Loucy (cell line): ENCODE measurements around the gene LRP3.

Experiments
- H2AFZ ChIP-seq: fragments of 200-600 bp; sonication (generic); 2 replicates; pipeline ENCODE4 v1.6.0; 2016; ENCODE audit warnings: antibody characterized with exemption, mild to moderate bottlenecking, low read length, moderate library complexity
- H3F3A ChIP-seq: fragments of 200-600 bp; 2 replicates; pipeline ENCODE4 v1.6.0; 2016; ENCODE audit warnings: antibody characterized with exemption, low read depth, mild to moderate bottlenecking
- H3K27me3 ChIP-seq: fragments of 200-600 bp; sonication (generic); 2 replicates; pipeline ENCODE4 v1.6.1; 2014; ENCODE audit warnings: low read length, mild to moderate bottlenecking; ENCODE audit not compliant: insufficient read depth, poor library complexity, severe bottlenecking
- H3K36me3 ChIP-seq: fragments of 200-600 bp; sonication (generic); 2 replicates; pipeline ENCODE4 v1.6.1; 2016; ENCODE audit warnings: low read length; ENCODE audit not compliant: insufficient read depth
- H3K4me1 ChIP-seq: fragments of 200-600 bp; sonication (generic); 2 replicates; pipeline ENCODE4 v1.5.1; 2014; ENCODE audit warnings: low read length, mild to moderate bottlenecking; ENCODE audit not compliant: insufficient read depth, poor library complexity, severe bottlenecking
- H3K4me2 ChIP-seq: fragments of 200-600 bp; sonication (generic); 2 replicates; pipeline ENCODE4 v1.6.0; 2014; ENCODE audit warnings: antibody characterized with exemption, low read length, low read depth, mild to moderate bottlenecking; ENCODE audit not compliant: poor library complexity, severe bottlenecking
- H3K4me3 ChIP-seq: fragments of 200-600 bp; sonication (generic); 2 replicates; pipeline ENCODE4 v1.5.1; 2014; ENCODE audit warnings: low read length, mild to moderate bottlenecking, mixed read lengths; ENCODE audit not compliant: poor library complexity, severe bottlenecking
- H3K79me2 ChIP-seq: fragments of 200-600 bp; sonication (generic); 2 replicates; pipeline ENCODE4 v1.6.1; 2014; ENCODE audit warnings: low read length; ENCODE audit not compliant: insufficient read depth
- H3K9ac ChIP-seq: fragments of 200-600 bp; sonication (generic); 2 replicates; pipeline ENCODE4 v1.6.0; 2014; ENCODE audit warnings: mild to moderate bottlenecking, low read depth, low read length, moderate library complexity; ENCODE audit not compliant: poor library complexity, severe bottlenecking
- H3K9me2 ChIP-seq: fragments of 200-600 bp; sonication (generic); replicated peaks from 2 replicates; pipeline ENCODE4 v1.6.1; 2016; ENCODE audit warnings: low read depth, low read length, mixed read lengths
- H3K9me3 ChIP-seq: fragments of 200-600 bp; sonication (generic); 2 replicates; pipeline ENCODE4 v1.6.1; 2014; ENCODE audit warnings: mild to moderate bottlenecking, antibody characterized with exemption, low read length, low read depth; ENCODE audit not compliant: insufficient read depth
- H4K20me1 ChIP-seq: fragments of 200-600 bp; sonication (generic); 2 replicates; pipeline ENCODE4 v1.6.0; 2014; ENCODE audit warnings: antibody characterized with exemption, low read length, mild to moderate bottlenecking; ENCODE audit not compliant: insufficient read depth, poor library complexity, severe bottlenecking
- EZH2phosphoT487 ChIP-seq: fragments of 200-600 bp; IDR thresholded peaks from 2 replicates; pipeline ENCODE4 v1.6.1; 2018; ENCODE audit warnings: antibody characterized with exemption, mild to moderate bottlenecking, moderate library complexity, borderline replicate concordance
- TF ChIP-seq, protein P1 (sequence below): fragments of 200-600 bp; sonication (generic); conservative IDR thresholded peaks from 2 replicates; pipeline ENCODE4 v1.5.1; 2014; ENCODE audit warnings: mild to moderate bottlenecking, antibody characterized with exemption, low read length

The LRP3 gene

DNA sequence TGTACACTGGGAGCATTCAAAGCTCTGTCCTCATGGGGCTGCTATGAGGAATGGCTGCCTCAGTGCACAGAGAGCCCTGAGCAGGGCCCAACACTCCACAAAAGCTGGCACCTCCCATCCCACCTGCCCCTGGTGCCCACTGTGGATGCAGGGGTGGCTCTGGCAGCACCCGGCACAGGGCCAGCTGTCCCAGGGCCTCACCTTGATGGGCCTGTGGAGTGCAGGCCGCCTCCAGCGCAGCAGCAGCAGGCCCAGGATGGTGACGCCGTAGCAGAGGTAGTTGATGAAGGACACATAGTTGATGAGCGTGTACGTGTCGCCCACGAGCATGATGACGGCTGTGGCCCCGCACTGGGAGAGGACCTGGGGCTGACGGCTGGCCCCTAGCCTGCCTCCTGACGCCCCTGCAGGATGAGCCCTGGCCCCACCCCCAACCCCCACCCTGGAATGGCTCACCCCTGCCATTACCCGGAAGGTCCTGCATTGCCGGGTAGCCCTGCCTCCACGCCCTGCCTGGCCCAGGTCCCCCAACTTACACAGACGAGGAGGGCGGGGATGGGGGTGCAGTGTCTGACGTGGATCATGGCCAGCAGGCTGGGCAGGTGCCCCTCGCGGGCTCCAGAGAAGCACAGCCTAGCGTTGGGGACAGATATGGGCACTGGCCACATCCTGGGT, 16.3 kb downstream of the LRP3 start:
- H4K20me1 ChIP-seq = no peaks in the 10 kb centered on the region
- no peak for TF ChIP-seq EZH2phosphoT487
- TF ChIP-seq, protein P1, sequence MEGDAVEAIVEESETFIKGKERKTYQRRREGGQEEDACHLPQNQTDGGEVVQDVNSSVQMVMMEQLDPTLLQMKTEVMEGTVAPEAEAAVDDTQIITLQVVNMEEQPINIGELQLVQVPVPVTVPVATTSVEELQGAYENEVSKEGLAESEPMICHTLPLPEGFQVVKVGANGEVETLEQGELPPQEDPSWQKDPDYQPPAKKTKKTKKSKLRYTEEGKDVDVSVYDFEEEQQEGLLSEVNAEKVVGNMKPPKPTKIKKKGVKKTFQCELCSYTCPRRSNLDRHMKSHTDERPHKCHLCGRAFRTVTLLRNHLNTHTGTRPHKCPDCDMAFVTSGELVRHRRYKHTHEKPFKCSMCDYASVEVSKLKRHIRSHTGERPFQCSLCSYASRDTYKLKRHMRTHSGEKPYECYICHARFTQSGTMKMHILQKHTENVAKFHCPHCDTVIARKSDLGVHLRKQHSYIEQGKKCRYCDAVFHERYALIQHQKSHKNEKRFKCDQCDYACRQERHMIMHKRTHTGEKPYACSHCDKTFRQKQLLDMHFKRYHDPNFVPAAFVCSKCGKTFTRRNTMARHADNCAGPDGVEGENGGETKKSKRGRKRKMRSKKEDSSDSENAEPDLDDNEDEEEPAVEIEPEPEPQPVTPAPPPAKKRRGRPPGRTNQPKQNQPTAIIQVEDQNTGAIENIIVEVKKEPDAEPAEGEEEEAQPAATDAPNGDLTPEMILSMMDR = no peak
- H3K9me3 ChIP-seq = no peaks in the 10 kb centered on the region
- no peak overlapping the region for H3K9ac ChIP-seq
- H3K4me1 ChIP-seq = peaks cover 21% of the 10 kb centered on the region
- H2AFZ ChIP-seq = no peak overlapping the region
- no peaks in the 10 kb centered on the region for H3F3A ChIP-seq
- H3K4me2 ChIP-seq = no peak overlapping the region
- no peaks in the 10 kb centered on the region for H3K27me3 ChIP-seq
- no peaks in the 10 kb centered on the region for H3K36me3 ChIP-seq
- H3K9me2 ChIP-seq = no peaks in the 10 kb centered on the region
- H3K4me3 ChIP-seq = no peak overlapping the region
- no peaks in the 10 kb centered on the region for H3K79me2 ChIP-seq

DNA sequence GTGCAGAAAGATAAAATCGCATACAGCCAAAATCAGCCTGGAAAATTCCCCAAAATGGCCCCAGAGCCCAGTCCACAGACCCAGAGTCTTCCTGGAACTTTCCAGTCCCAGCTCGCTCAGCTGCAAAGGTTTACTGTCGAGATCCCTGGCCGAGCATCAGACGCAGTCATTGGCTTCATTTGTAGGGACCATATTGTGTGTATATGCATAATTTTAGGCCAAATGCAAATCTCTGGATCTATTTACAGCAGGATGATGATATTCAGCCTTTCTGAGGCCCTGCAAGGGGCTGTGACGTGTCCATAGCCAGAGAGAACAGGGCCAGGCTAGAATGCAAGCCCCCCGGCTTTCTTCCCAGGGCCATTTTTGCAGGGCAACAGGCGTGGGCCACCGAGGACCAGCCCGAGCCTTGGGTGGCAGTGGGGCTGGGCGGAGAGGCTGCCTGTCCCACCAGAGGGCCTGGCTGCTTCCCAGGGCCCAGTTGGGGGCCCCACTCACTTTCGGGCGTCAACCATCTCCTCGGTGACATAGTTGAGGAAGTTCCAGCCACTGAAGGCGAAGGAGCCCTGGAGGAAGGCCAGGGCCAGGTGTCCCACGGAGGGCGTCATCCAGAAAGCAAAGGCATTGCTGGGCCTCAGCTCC, 17.8 kb downstream of the LRP3 start:
- no peaks in the 10 kb centered on the region for H3K36me3 ChIP-seq
- H3K4me3 ChIP-seq = no peak overlapping the region
- no peaks in the 10 kb centered on the region for H3K27me3 ChIP-seq
- no peaks in the 10 kb centered on the region for H3F3A ChIP-seq
- H2AFZ ChIP-seq = no peak overlapping the region
- peaks cover 21% of the 10 kb centered on the region for H3K4me1 ChIP-seq
- no peaks in the 10 kb centered on the region for H3K79me2 ChIP-seq
- H3K4me2 ChIP-seq = no peak overlapping the region
- H3K9me3 ChIP-seq = no peaks in the 10 kb centered on the region
- no peaks in the 10 kb centered on the region for H3K9me2 ChIP-seq
- H3K9ac ChIP-seq = no peak overlapping the region
- H4K20me1 ChIP-seq = no peaks in the 10 kb centered on the region
- TF ChIP-seq EZH2phosphoT487 = no peak
- TF ChIP-seq, protein P1 = no peak

DNA sequence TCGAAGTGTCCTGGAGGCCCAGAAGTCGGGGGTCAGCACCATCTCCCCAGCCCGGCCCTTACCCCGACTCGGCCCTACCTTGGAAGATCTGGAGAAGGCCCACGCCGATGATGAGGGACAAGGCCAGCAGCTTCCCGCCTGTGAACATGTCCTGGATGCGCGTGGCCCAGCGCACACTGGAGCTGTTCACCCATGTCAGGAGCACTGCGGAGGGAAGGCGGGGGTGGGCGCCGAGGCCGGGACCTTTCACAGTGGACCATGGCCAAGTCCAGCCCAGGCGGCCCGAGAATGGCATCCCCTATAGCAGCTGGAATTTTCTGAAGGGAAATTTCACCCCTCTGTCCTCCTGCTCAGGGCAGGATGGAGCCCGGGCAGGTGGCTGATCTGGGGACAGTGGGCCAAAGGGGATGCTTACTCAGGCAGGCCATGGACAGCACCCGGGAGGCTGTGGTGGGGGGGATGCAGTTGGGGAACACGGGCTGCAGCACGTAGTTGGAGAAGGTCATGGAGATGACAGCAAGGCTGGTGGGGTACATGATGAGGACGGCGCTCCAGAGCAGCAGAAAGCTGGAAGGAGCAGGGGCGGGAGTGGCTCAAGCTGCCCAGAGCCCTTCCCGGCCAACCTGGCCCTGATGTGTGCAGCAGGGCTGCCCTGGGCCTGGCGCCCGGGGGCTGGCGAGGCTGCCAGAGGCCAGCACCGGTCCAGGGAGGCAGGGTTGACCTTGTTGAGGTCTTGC, 18.5 kb downstream of the LRP3 start:
- Histone ChIP-seq H3K36me3 (no peaks in the 10 kb centered on the region), H3K27me3 (no peaks in the 10 kb centered on the region)

More for the DNA sequence above, 18.5 kb downstream of the LRP3 start:
- no peaks in the 10 kb centered on the region for H3K9me3 ChIP-seq
- no peak overlapping the region for H3K4me2 ChIP-seq
- H3F3A ChIP-seq = no peaks in the 10 kb centered on the region
- no peaks in the 10 kb centered on the region for H3K9me2 ChIP-seq
- no peak overlapping the region for H3K9ac ChIP-seq
- no peak overlapping the region for H2AFZ ChIP-seq
- no peak overlapping the region for H3K4me3 ChIP-seq
- no peaks in the 10 kb centered on the region for H3K79me2 ChIP-seq
- TF ChIP-seq, protein P1 = no peak
- TF ChIP-seq EZH2phosphoT487 = no peak
- peaks cover 18% of the 10 kb centered on the region for H3K4me1 ChIP-seq
- H4K20me1 ChIP-seq = no peaks in the 10 kb centered on the region
